NCI-H1694 (cell line): ENCODE results near the gene IFT80.
A peak's percentile ranks its signal among the peaks of the same experiment; 100 is the strongest.

Experiments
- DNase-seq: peaks from one replicate; lab custom pipeline; 2025; lab: John Stamatoyannopoulos, UW

Gene IFT80

GRCh38 chr3:160399125-160400029 is at the start of gene IFT80, which contains the start of gene SMC4:
IFT80 (minus strand) TSS chr3:160399225; CDS start chr3:160384600, 14,625 bp downstream.
SMC4 (plus strand) TSS chr3:160399650; CDS start chr3:160400827, 1,177 bp downstream.
- peak; percentile 95 for DNase-seq

- DNase-seq, result no peak
Observed at GRCh38 chr3:160447544-160447943, 48.5 kb upstream of the IFT80 start.

- DNase-seq, result no peak
Observed at GRCh38 chr3:160446522-160447056, 47.6 kb upstream of the IFT80 start.

GRCh38 chr3:160445854-160446253 is 46.8 kb upstream of the IFT80 start:
- DNase-seq, result no peak

- no peak for DNase-seq
Observed at GRCh38 chr3:160444411-160444810, 45.4 kb upstream of the IFT80 start.

GRCh38 chr3:160440687-160441086 is 41.7 kb upstream of the IFT80 start:
- DNase-seq, result no peak

GRCh38 chr3:160437083-160437455 is 38.0 kb upstream of the IFT80 start:
- DNase-seq, result no peak

- no peak for DNase-seq
Observed at GRCh38 chr3:160435747-160436146, 36.7 kb upstream of the IFT80 start.

GRCh38 chr3:160435095-160435494 is 36.1 kb upstream of the IFT80 start:
- DNase-seq, result no peak

GRCh38 chr3:160434071-160434470 is 35.0 kb upstream of the IFT80 start:
- no peak for DNase-seq

- no peak for DNase-seq
Observed at GRCh38 chr3:160427832-160428424, 28.9 kb upstream of the IFT80 start.

- DNase-seq, result no peak
Observed at GRCh38 chr3:160417311-160417710, 18.3 kb upstream of the IFT80 start.

- peak; percentile 74 for DNase-seq
Observed at GRCh38 chr3:160413613-160414248, 14.7 kb upstream of the IFT80 start.

GRCh38 chr3:160412477-160412876 is 13.5 kb upstream of the IFT80 start:
- no peak for DNase-seq

GRCh38 chr3:160409812-160410610 is 11.0 kb upstream of the IFT80 start:
- no peak for DNase-seq

- DNase-seq, result no peak
Observed at GRCh38 chr3:160403796-160404470, 4.9 kb upstream of the IFT80 start.

- DNase-seq, result no peak
Observed at GRCh38 chr3:160403028-160403545, 4.1 kb upstream of the IFT80 start.

GRCh38 chr3:160402221-160403027 is 3.4 kb upstream of the IFT80 start:
- DNase-seq, result no peak

- no peak for DNase-seq
Observed at GRCh38 chr3:160401291-160402095, 2.5 kb upstream of the IFT80 start.
